Hepatocyte (in vitro differentiated cells): ENCODE data around the gene TBC1D2. TPM values are rescaled to one million over a fixed set of nuclear protein-coding genes. Genes with fewer than 3 reads are reported as not detected.

Experiments used
- DNase-seq: peaks from one replicate; pipeline ENCODE4 v3.0.0-alpha.2; 2016; ENCODE audit warnings: low spot score
- H2AFZ ChIP-seq: fragments of 200-600 bp; sonication (generic); 2 replicates; pipeline ENCODE4 v1.6.0; 2016; ENCODE audit warnings: antibody characterized with exemption, mild to moderate bottlenecking
- H3K27ac ChIP-seq: fragments of 200-600 bp; sonication (generic); 2 replicates; pipeline ENCODE4 v1.5.1; 2016; ENCODE audit warnings: mild to moderate bottlenecking
- H3K27me3 ChIP-seq: fragments of 200-600 bp; sonication (generic); 2 replicates; pipeline ENCODE4 v1.6.1; 2016
- H3K36me3 ChIP-seq: fragments of 200-600 bp; sonication (generic); replicated peaks from 2 replicates; pipeline ENCODE4 v1.5.1; 2016; ENCODE audit warnings: low read depth; ENCODE audit not compliant: insufficient read depth
- H3K4me1 ChIP-seq: fragments of 200-600 bp; sonication (generic); 2 replicates; pipeline ENCODE4 v1.5.1; 2016; ENCODE audit warnings: mild to moderate bottlenecking, moderate library complexity; ENCODE audit not compliant: insufficient read depth
- H3K4me2 ChIP-seq: fragments of 200-600 bp; sonication (generic); 2 replicates; pipeline ENCODE4 v1.6.0; 2016
- H3K4me3 ChIP-seq: fragments of 200-600 bp; sonication (generic); 2 replicates; pipeline ENCODE4 v1.5.1; 2016; ENCODE audit warnings: mild to moderate bottlenecking
- H3K79me2 ChIP-seq: fragments of 200-600 bp; sonication (generic); 2 replicates; pipeline ENCODE4 v1.6.0; 2017; ENCODE audit warnings: mild to moderate bottlenecking
- H3K9me2 ChIP-seq: fragments of 200-600 bp; sonication (generic); replicated peaks from 2 replicates; pipeline ENCODE4 v1.6.0; 2017; ENCODE audit warnings: mild to moderate bottlenecking; ENCODE audit not compliant: insufficient read depth
- H3K9me3 ChIP-seq: fragments of 200-600 bp; sonication (generic); 2 replicates; pipeline ENCODE4 v1.5.1; 2016; ENCODE audit warnings: low read depth, mild to moderate bottlenecking
- H4K20me1 ChIP-seq: fragments of 200-600 bp; sonication (generic); 2 replicates; pipeline ENCODE4 v1.6.0; 2016; ENCODE audit warnings: mild to moderate bottlenecking; ENCODE audit not compliant: insufficient read depth, poor library complexity, severe bottlenecking
- CTCF ChIP-seq: fragments of 200-600 bp; sonication (generic); IDR thresholded peaks from 2 replicates; pipeline ENCODE4 v1.5.1; 2016; ENCODE audit warnings: antibody characterized with exemption, mild to moderate bottlenecking; ENCODE audit not compliant: poor library complexity
- EZH2 ChIP-seq: fragments of 200-600 bp; sonication (generic); IDR thresholded peaks from 2 replicates; pipeline ENCODE4 v1.6.1; 2016; ENCODE audit warnings: antibody characterized with exemption, mild to moderate bottlenecking, borderline replicate concordance
- EZH2phosphoT487 ChIP-seq: fragments of 200-600 bp; sonication (generic); IDR thresholded peaks from one replicate; pipeline ENCODE4 v1.6.1; 2018; ENCODE audit warnings: antibody characterized with exemption, mild to moderate bottlenecking, low read depth, moderate library complexity; ENCODE audit not compliant: unreplicated experiment, severe bottlenecking
- WGBS: methylation state at CpG from one replicate; pipeline ENCODE4 v1.1.6; 2016; ENCODE audit warnings: low lambda C conversion rate; ENCODE audit errors: missing lambda C conversion rate; 5-methylcytosine and 5-hydroxymethylcytosine counted together
- polyA plus RNA-seq: library from polyadenylated mRNA; unstranded; fragments of >200 nt; fragmentation: Nextera tagmentation; extraction: Ambion mirVana; gene quantifications from 2 replicates; pipeline ENCODE4 v1.2.1, GENCODE V29; 2016
- total RNA-seq: library from RNA; depleted of rRNA; stranded (reverse); fragments of >200 nt; gene quantifications from 2 replicates; pipeline ENCODE4 v1.2.3, GENCODE V29; 2014

The TBC1D2 gene
- total and polyA plus RNA-seq, 2 experiments from 2014 or later: 20.0 to 31.6 TPM

- no peaks in the 10 kb centered on the region for H3K9me3 ChIP-seq
- H3K36me3 ChIP-seq: no peaks in the 10 kb centered on the region
- no peaks in the 10 kb centered on the region for H3K27me3 ChIP-seq
- DNase-seq: no peak
- H3K4me1 ChIP-seq: no peaks in the 10 kb centered on the region
- H4K20me1 ChIP-seq: no peaks in the 10 kb centered on the region
- 98% methylated on average over 20 of the region's 20 CpGs for WGBS
- H3K4me2 ChIP-seq: no peak overlapping the region
- no peaks in the 10 kb centered on the region for H3K9me2 ChIP-seq
- no peak for TF ChIP-seq EZH2
- no peak for TF ChIP-seq CTCF
- TF ChIP-seq EZH2phosphoT487: no peak
- H3K79me2 ChIP-seq: no peaks in the 10 kb centered on the region
- H3K27ac ChIP-seq: no peak overlapping the region
- no peak overlapping the region for H2AFZ ChIP-seq
- no peak overlapping the region for H3K4me3 ChIP-seq
Measured at GRCh38 chr9:98208635-98209034, 46.8 kb downstream of the TBC1D2 start.

GRCh38 chr9:98207606-98208005 is 47.8 kb downstream of the TBC1D2 start:
- no peak for DNase-seq

GRCh38 chr9:98206754-98207153 is 48.7 kb downstream of the TBC1D2 start:
- H3K36me3 ChIP-seq: no peaks in the 10 kb centered on the region
- no peak for DNase-seq

More at GRCh38 chr9:98207606-98208005, 47.8 kb downstream of the TBC1D2 start:
- no peaks in the 10 kb centered on the region for H4K20me1 ChIP-seq
- 94% methylated on average over 4 of the region's 4 CpGs for WGBS
- no peak overlapping the region for H3K4me3 ChIP-seq
- no peaks in the 10 kb centered on the region for H3K27me3 ChIP-seq
- no peak overlapping the region for H3K4me2 ChIP-seq
- H2AFZ ChIP-seq: no peak overlapping the region
- TF ChIP-seq EZH2phosphoT487: no peak
- peak; percentile 4 for TF ChIP-seq CTCF
- TF ChIP-seq EZH2: no peak
- no peaks in the 10 kb centered on the region for H3K36me3 ChIP-seq
- no peaks in the 10 kb centered on the region for H3K4me1 ChIP-seq
- no peaks in the 10 kb centered on the region for H3K79me2 ChIP-seq
- no peaks in the 10 kb centered on the region for H3K9me3 ChIP-seq
- H3K27ac ChIP-seq: no peak overlapping the region
- no peaks in the 10 kb centered on the region for H3K9me2 ChIP-seq

More at GRCh38 chr9:98206754-98207153, 48.7 kb downstream of the TBC1D2 start:
- WGBS: 38% methylated on average over 2 of the region's 2 CpGs
- no peak overlapping the region for H2AFZ ChIP-seq
- H3K9me3 ChIP-seq: no peaks in the 10 kb centered on the region
- H3K4me3 ChIP-seq: no peak overlapping the region
- H3K9me2 ChIP-seq: no peaks in the 10 kb centered on the region
- no peak for TF ChIP-seq CTCF
- no peak for TF ChIP-seq EZH2
- no peak for TF ChIP-seq EZH2phosphoT487
- no peaks in the 10 kb centered on the region for H3K27me3 ChIP-seq
- no peak overlapping the region for H3K4me2 ChIP-seq
- no peaks in the 10 kb centered on the region for H3K79me2 ChIP-seq
- H4K20me1 ChIP-seq: no peaks in the 10 kb centered on the region
- H3K4me1 ChIP-seq: no peaks in the 10 kb centered on the region
- no peak overlapping the region for H3K27ac ChIP-seq
